Measurements from ENCODE around the gene PCSK2. TPM values are rescaled to one million over a fixed set of nuclear protein-coding genes. Genes with fewer than 3 reads are reported as not detected.

Gene PCSK2
- total and polyA plus RNA-seq, 8 donors = 5.4 to 51.0 (median 9.3) TPM

GRCh38 chr20:17513939-17514338 is 287.1 kb downstream of the PCSK2 start:
- intact Hi-C loops (cut with DNase I) = no loop called here
- ATAC-seq (no peak), FAIRE-seq (no peak), DNase-seq (no peak)
- 96 to 97% methylated on average over 2 of the region's 2 CpGs for whole genome bisulfite sequencing, 2 donors
- no peaks in the 10 kb centered on the region for H3K27me3 ChIP-seq
- TF ChIP-seq CTCF (IDR thresholded peaks at IDR 0.05) = no peak
- no peak overlapping the region for H3K27ac ChIP-seq
- H3K4me3 ChIP-seq = no peak overlapping the region
- no peaks in the 10 kb centered on the region for H3K36me3 ChIP-seq
- peaks cover 0 to 5% (median 0%) of the 10 kb centered on the region in 3 donors for H3K4me1 ChIP-seq
- H3K9me3 ChIP-seq = no peaks in the 10 kb centered on the region

GRCh38 chr20:17515053-17515452 is 288.2 kb downstream of the PCSK2 start:
- no peak for DNase-seq
- no peaks in the 10 kb centered on the region for H3K36me3 ChIP-seq
- ATAC-seq = peak in 3 of 4 donors; percentile 47 to 77 (median 67)
- no peaks in the 10 kb centered on the region for H3K9me3 ChIP-seq
- FAIRE-seq = no peak
- no peak for TF ChIP-seq CTCF (IDR thresholded peaks at IDR 0.05)
- H3K27ac ChIP-seq = no peak overlapping the region
- H3K4me3 ChIP-seq = no peak overlapping the region
- intact Hi-C loops (cut with DNase I) = no loop called here
- WGBS, 2 donors = 30 to 32% methylated on average over 3 of the region's 3 CpGs
- H3K4me1 ChIP-seq = peaks cover 0 to 5% (median 0%) of the 10 kb centered on the region in 3 donors
- no peaks in the 10 kb centered on the region for H3K27me3 ChIP-seq

GRCh38 chr20:17518339-17519052 is 291.7 kb downstream of the PCSK2 start:
- peaks cover 0 to 5% (median 0%) of the 10 kb centered on the region in 3 donors for H3K4me1 ChIP-seq
- WGBS, 2 donors = 87 to 89% methylated on average over 14 of the region's 14 CpGs
- no peak for DNase-seq
- TF ChIP-seq CTCF (IDR thresholded peaks at IDR 0.05) = no peak
- H3K27me3 ChIP-seq = no peaks in the 10 kb centered on the region
- FAIRE-seq = no peak
- H3K27ac ChIP-seq = no peak overlapping the region
- no peaks in the 10 kb centered on the region for H3K36me3 ChIP-seq
- H3K4me3 ChIP-seq = no peak overlapping the region
- no peaks in the 10 kb centered on the region for H3K9me3 ChIP-seq
- intact Hi-C loops (cut with DNase I) = no loop called here
- ATAC-seq = peak in 1 of 4 donors; percentile 25

- Histone ChIP-seq H3K36me3 (no peaks in the 10 kb centered on the region), H3K4me1 (peaks cover 0 to 5% (median 0%) of the 10 kb centered on the region in 3 donors), H3K27ac (no peak overlapping the region), H3K4me3 (no peak overlapping the region), H3K27me3 (no peaks in the 10 kb centered on the region), H3K9me3 (no peaks in the 10 kb centered on the region)
- no peak for FAIRE-seq
- no peak for DNase-seq
- ATAC-seq = no peak
- TF ChIP-seq CTCF (IDR thresholded peaks at IDR 0.05) = no peak
- 74 to 81% methylated on average over 7 of the region's 7 CpGs for WGBS, 2 donors
- intact Hi-C loops (cut with DNase I) = no loop called here
Observed at GRCh38 chr20:17519606-17520285, 292.9 kb downstream of the PCSK2 start.

- ATAC-seq = no peak
- no peaks in the 10 kb centered on the region for H3K9me3 ChIP-seq
- H3K4me1 ChIP-seq = no peaks in the 10 kb centered on the region
- no peak for DNase-seq
- FAIRE-seq = no peak
- intact Hi-C loops (cut with DNase I) = no loop called here
- no peaks in the 10 kb centered on the region for H3K36me3 ChIP-seq
- no peak for TF ChIP-seq CTCF (IDR thresholded peaks at IDR 0.05)
- WGBS, 2 donors = 70 to 78% methylated on average over 3 of the region's 3 CpGs
- H3K27me3 ChIP-seq = no peaks in the 10 kb centered on the region
- no peak overlapping the region for H3K4me3 ChIP-seq
- no peak overlapping the region for H3K27ac ChIP-seq
Observed at GRCh38 chr20:17520583-17520982, 293.7 kb downstream of the PCSK2 start.
